K562 (cell line): ENCODE results near the gene MPV17L2. TPM values are rescaled to one million over a fixed set of nuclear protein-coding genes. Genes with fewer than 3 reads are reported as not detected.

Experiments
- AFF4 ChIP-seq: sonication (generic); formaldehyde crosslinking; IDR thresholded peaks from 2 replicates; pipeline ENCODE4 v1.8.0; 2023; ENCODE audit warnings: mild to moderate bottlenecking, missing genetic modification reagents
- ARNT ChIP-seq, 2 experiments: fragments of 450-650 bp; IDR thresholded peaks; 2 replicates each; pipeline ENCODE4 v1.6.1; 2016; ENCODE audit warnings: mild to moderate bottlenecking in 1 of 2
- CREB1 ChIP-seq, 2 experiments: sonication (generic) in 1 of 2; formaldehyde crosslinking in 1 of 2; IDR thresholded peaks; 2 replicates each; pipeline versions ENCODE4 v1.6.1 to v1.8.0; 2012 to 2022; ENCODE audit warnings: inconsistent platforms in 1 of 2, mild to moderate bottlenecking in 1 of 2, missing genetic modification reagents in 1 of 2, moderate library complexity in 1 of 2
- DDX20 ChIP-seq: fragments of 450-650 bp; IDR thresholded peaks from 2 replicates; pipeline ENCODE4 v1.6.1; 2016; ENCODE audit warnings: missing genetic modification characterization, low read depth, mild to moderate bottlenecking, missing compliant biosample characterization, moderate library complexity
- DNMT1 ChIP-seq: fragments of 450-650 bp; IDR thresholded peaks from 2 replicates; pipeline ENCODE4 v1.6.1; 2016; ENCODE audit warnings: antibody characterized with exemption, mild to moderate bottlenecking
- ERF ChIP-seq: fragments of 450-650 bp; formaldehyde crosslinking; IDR thresholded peaks from 2 replicates; pipeline ENCODE4 v1.4.0; 2020; ENCODE audit warnings: mild to moderate bottlenecking, mixed read lengths
- HLTF ChIP-seq: fragments of 450-650 bp; IDR thresholded peaks from 2 replicates; pipeline ENCODE4 v1.6.1; 2016
- IRF9 ChIP-seq: fragments of 450-650 bp; IDR thresholded peaks from 2 replicates; pipeline ENCODE4 v1.6.1; 2016; ENCODE audit warnings: missing biosample characterization, missing genetic modification characterization
- KAT7 ChIP-seq: sonication (generic); formaldehyde crosslinking; IDR thresholded peaks from 2 replicates; pipeline ENCODE4 v1.8.0; 2022; ENCODE audit warnings: missing genetic modification reagents, mild to moderate bottlenecking, borderline replicate concordance
- MITF ChIP-seq: IDR thresholded peaks from 2 replicates; pipeline ENCODE4 v1.6.1; 2014; ENCODE audit warnings: antibody characterized with exemption
- NFIX ChIP-seq: fragments of 250-450 bp; sonication (Bioruptor Pico); IDR thresholded peaks from 2 replicates; pipeline ENCODE4 v1.4.0; 2020; ENCODE audit warnings: low read depth, mild to moderate bottlenecking, moderate library complexity
- RHOXF2B ChIP-seq: fragments of 250-450 bp; sonication (Bioruptor Pico); conservative IDR thresholded peaks from 2 replicates; pipeline ENCODE4 v1.5.1; 2021
- SMAD2 ChIP-seq: fragments of 150-350 bp; IDR thresholded peaks from 2 replicates; pipeline ENCODE4 v1.6.1; 2014; ENCODE audit warnings: low read depth, mild to moderate bottlenecking, low read length
- U2AF2 ChIP-seq: fragments of 200-400 bp; formaldehyde crosslinking; optimal IDR thresholded peaks from 2 replicates; pipeline ENCODE3; 2017; ENCODE audit warnings: low read depth, mild to moderate bottlenecking, low read length
- ZNF184 ChIP-seq: sonication (generic); formaldehyde crosslinking; IDR thresholded peaks from 2 replicates; pipeline ENCODE4 v1.5.0; 2020; ENCODE audit warnings: missing genetic modification reagents
- ZNF584 ChIP-seq: fragments of 200-800 bp; sonication (Bioruptor generic); IDR thresholded peaks from 2 replicates; pipeline ENCODE4 v1.6.1; 2016; ENCODE audit warnings: low read depth, mild to moderate bottlenecking, missing genetic modification characterization, missing compliant biosample characterization
- ZSCAN29 ChIP-seq: fragments of 450-650 bp; IDR thresholded peaks from 2 replicates; pipeline ENCODE4 v1.6.1; 2017
- polyA plus RNA-seq, 8 experiments: library from polyadenylated mRNA; depleted of rRNA in 4 of 8; stranded (reverse) in 5 of 8; unstranded in 3 of 8; fragments of >200 nt; fragmentation: Nextera tagmentation in 2 of 8; fragmentation: Illumina TruSeq in 1 of 8; extraction: Ambion mirVana in 2 of 8; extraction: Trizol in 1 of 8; gene quantifications; 2 replicates each; pipeline versions ENCODE4 v1.2.1 to v1.2.3, GENCODE V29; 2011 to 2014; ENCODE audit warnings: inconsistent platforms in 1 of 8, missing spikeins in 1 of 8
- total RNA-seq, 7 experiments: library from RNA; depleted of rRNA in 6 of 7; stranded (reverse); fragments of >200 nt in 6 of 7; fragmentation: Illumina TruSeq in 2 of 7; extraction: Trizol in 2 of 7; gene quantifications; 2 replicates each; pipeline versions ENCODE4 v1.2.1 to v1.2.3, GENCODE V29; 2011 to 2021; ENCODE audit warnings: low replicate concordance in 1 of 7
- TF ChIP-seq, protein P1 (sequence below): fragments of 150-350 bp; IDR thresholded peaks from 2 replicates; pipeline ENCODE4 v1.6.1; 2014; ENCODE audit warnings: low read depth, mild to moderate bottlenecking, low read length, borderline replicate concordance

The MPV17L2 gene
- total and polyA plus RNA-seq, 9 of the 15 experiments (the other 6 are each of a cell fraction or from before 2014, with no cell fraction given), result 10.6 to 60.2 (median 28.5) TPM

GRCh38 chr19:18239303-18239702 lies 46.3 kb downstream of the MPV17L2 start (continued):
- TF ChIP-seq, protein P1, sequence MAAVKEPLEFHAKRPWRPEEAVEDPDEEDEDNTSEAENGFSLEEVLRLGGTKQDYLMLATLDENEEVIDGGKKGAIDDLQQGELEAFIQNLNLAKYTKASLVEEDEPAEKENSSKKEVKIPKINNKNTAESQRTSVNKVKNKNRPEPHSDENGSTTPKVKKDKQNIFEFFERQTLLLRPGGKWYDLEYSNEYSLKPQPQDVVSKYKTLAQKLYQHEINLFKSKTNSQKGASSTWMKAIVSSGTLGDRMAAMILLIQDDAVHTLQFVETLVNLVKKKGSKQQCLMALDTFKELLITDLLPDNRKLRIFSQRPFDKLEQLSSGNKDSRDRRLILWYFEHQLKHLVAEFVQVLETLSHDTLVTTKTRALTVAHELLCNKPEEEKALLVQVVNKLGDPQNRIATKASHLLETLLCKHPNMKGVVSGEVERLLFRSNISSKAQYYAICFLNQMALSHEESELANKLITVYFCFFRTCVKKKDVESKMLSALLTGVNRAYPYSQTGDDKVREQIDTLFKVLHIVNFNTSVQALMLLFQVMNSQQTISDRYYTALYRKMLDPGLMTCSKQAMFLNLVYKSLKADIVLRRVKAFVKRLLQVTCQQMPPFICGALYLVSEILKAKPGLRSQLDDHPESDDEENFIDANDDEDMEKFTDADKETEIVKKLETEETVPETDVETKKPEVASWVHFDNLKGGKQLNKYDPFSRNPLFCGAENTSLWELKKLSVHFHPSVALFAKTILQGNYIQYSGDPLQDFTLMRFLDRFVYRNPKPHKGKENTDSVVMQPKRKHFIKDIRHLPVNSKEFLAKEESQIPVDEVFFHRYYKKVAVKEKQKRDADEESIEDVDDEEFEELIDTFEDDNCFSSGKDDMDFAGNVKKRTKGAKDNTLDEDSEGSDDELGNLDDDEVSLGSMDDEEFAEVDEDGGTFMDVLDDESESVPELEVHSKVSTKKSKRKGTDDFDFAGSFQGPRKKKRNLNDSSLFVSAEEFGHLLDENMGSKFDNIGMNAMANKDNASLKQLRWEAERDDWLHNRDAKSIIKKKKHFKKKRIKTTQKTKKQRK, result no peak
- TF ChIP-seq KAT7 (no peak), CREB1 (IDR thresholded peaks at IDR 0.05) (no peak), CREB1 (CRISPR knock-in tag; IDR thresholded peaks at IDR 0.05) (no peak; the same call in 1 of the 2 replicates), MITF (no peak), IRF9 (tag) (no peak), DNMT1 (no peak), NFIX (CRISPR knock-in tag) (no peak), U2AF2 (no peak), HLTF (no peak), ERF (no peak), RHOXF2B (CRISPR knock-in tag) (no peak), ZSCAN29 (no peak), AFF4 (CRISPR knock-in tag) (peak; percentile 54; the same call in 1 of the 2 replicates), ZNF184 (CRISPR knock-in tag) (no peak), ZNF584 (no peak), DDX20 (tag) (no peak), SMAD2 (no peak), ARNT (IDR thresholded peaks at IDR 0.05) (no peak)
